CD14-positive monocyte (primary cell): Measurements from ENCODE around the gene CEP170B. TPM values are rescaled to one million over a fixed set of nuclear protein-coding genes. Genes with fewer than 3 reads are reported as not detected.

Experiments
- DNase-seq, 3 donors: peaks; one replicate each; pipeline ENCODE4 v3.0.0-alpha.2; 2011 to 2022
- H2AFZ ChIP-seq: 2 replicates; pipeline ENCODE4 v1.6.0; 2012; ENCODE audit warnings: mild to moderate bottlenecking, low read depth, low read length, inconsistent platforms; ENCODE audit not compliant: insufficient read depth, poor library complexity, severe bottlenecking
- H3K27ac ChIP-seq, 2 donors: 1 replicate in 1 of 2; 2 replicates in 1 of 2; pipeline ENCODE4 v1.5.1; 2012 to 2013; ENCODE audit warnings: low read length in 2 of 2, control low read depth in 1 of 2, inconsistent platforms in 1 of 2, low read depth in 1 of 2, mild to moderate bottlenecking in 1 of 2
- H3K27me3 ChIP-seq, 2 donors: one replicate each; pipeline versions ENCODE4 v1.6.0 to v1.6.1; 2011 to 2013; ENCODE audit warnings: low read length in 2 of 2; ENCODE audit not compliant: control insufficient read depth in 2 of 2, insufficient read depth in 2 of 2
- H3K36me3 ChIP-seq, 2 donors: replicated peaks in 1 of 2; 1 replicate in 1 of 2; 2 replicates in 1 of 2; pipeline versions ENCODE4 v1.5.1 to v1.6.1; 2012 to 2013; ENCODE audit warnings: low read length in 2 of 2, control low read depth in 1 of 2, inconsistent platforms in 1 of 2, mild to moderate bottlenecking in 1 of 2; ENCODE audit not compliant: insufficient read depth in 2 of 2, control insufficient read depth in 1 of 2
- H3K4me1 ChIP-seq, 2 donors: 1 replicate in 1 of 2; 2 replicates in 1 of 2; pipeline versions ENCODE4 v1.5.1 to v1.6.1; 2012 to 2013; ENCODE audit warnings: low read length in 2 of 2, control low read depth in 1 of 2, inconsistent platforms in 1 of 2, mild to moderate bottlenecking in 1 of 2, moderate library complexity in 1 of 2; ENCODE audit not compliant: insufficient read depth in 2 of 2, control insufficient read depth in 1 of 2
- H3K4me2 ChIP-seq: replicated peaks from 2 replicates; pipeline ENCODE3; 2012; ENCODE audit warnings: low read length, moderate library complexity, mild to moderate bottlenecking; ENCODE audit not compliant: poor library complexity, severe bottlenecking; ENCODE audit errors: extremely low read depth
- H3K4me3 ChIP-seq, 3 experiments: fragments of 200-600 bp in 1 of 3; sonication (generic) in 1 of 3; replicated peaks in 1 of 3; 1 replicate in 2 of 3; 2 replicates in 1 of 3; pipeline ENCODE4 v1.5.1; 2011 to 2013; ENCODE audit warnings: low read length in 3 of 3, mild to moderate bottlenecking in 3 of 3, control low read depth in 2 of 3, low read depth in 2 of 3, inconsistent platforms in 1 of 3, moderate library complexity in 1 of 3
- H3K79me2 ChIP-seq: 2 replicates; pipeline ENCODE4 v1.6.0; 2012; ENCODE audit warnings: mild to moderate bottlenecking, control low read depth, inconsistent platforms, low read length, moderate library complexity; ENCODE audit not compliant: insufficient read depth
- H3K9ac ChIP-seq: 2 replicates; pipeline ENCODE4 v1.6.0; 2017; ENCODE audit warnings: low read length, mild to moderate bottlenecking; ENCODE audit not compliant: insufficient read depth, poor library complexity, severe bottlenecking
- H3K9me3 ChIP-seq, 2 donors: replicated peaks in 1 of 2; 1 replicate in 1 of 2; 2 replicates in 1 of 2; pipeline versions ENCODE4 v1.5.1 to v1.6.1; 2012 to 2013; ENCODE audit warnings: low read length in 2 of 2, control low read depth in 1 of 2; ENCODE audit not compliant: control insufficient read depth in 1 of 2, insufficient read depth in 1 of 2
- H4K20me1 ChIP-seq: 2 replicates; pipeline ENCODE4 v1.6.0; 2012; ENCODE audit warnings: mild to moderate bottlenecking, low read length, control low read depth, moderate library complexity; ENCODE audit not compliant: insufficient read depth
- H3K27ac Mint-ChIP-seq, 7 donors: one replicate each; pipeline ENCODE4 v1.8.0; 2020; ENCODE audit warnings: mild to moderate bottlenecking in 7 of 7, mixed read lengths in 7 of 7, moderate library complexity in 6 of 7, inconsistent platforms in 2 of 7
- H3K27me3 Mint-ChIP-seq, 3 donors: one replicate each; pipeline ENCODE4 v1.8.0; 2021 to 2022; ENCODE audit warnings: low read depth in 3 of 3, mild to moderate bottlenecking in 3 of 3, mixed read lengths in 3 of 3, moderate library complexity in 3 of 3, inconsistent platforms in 1 of 3
- H3K36me3 Mint-ChIP-seq, 2 donors: one replicate each; pipeline ENCODE4 v1.8.0; 2020; ENCODE audit warnings: mixed read lengths in 2 of 2, inconsistent platforms in 1 of 2, mild to moderate bottlenecking in 1 of 2
- H3K4me1 Mint-ChIP-seq: one replicate; pipeline ENCODE4 v1.8.0; 2020; ENCODE audit warnings: mild to moderate bottlenecking, mixed read lengths
- H3K4me3 Mint-ChIP-seq, 2 donors: one replicate each; pipeline ENCODE4 v1.8.0; 2020; ENCODE audit warnings: mild to moderate bottlenecking in 2 of 2, mixed read lengths in 2 of 2, moderate library complexity in 1 of 2
- H3K9me3 Mint-ChIP-seq, 7 donors: one replicate each; pipeline ENCODE4 v1.8.0; 2020 to 2022; ENCODE audit warnings: mixed read lengths in 7 of 7, mild to moderate bottlenecking in 6 of 7, moderate library complexity in 6 of 7, inconsistent platforms in 2 of 7
- WGBS: methylation state at CpG from one replicate; pipeline ENCODE4 v1.1.5; 2013; ENCODE audit warnings: missing lambda C conversion rate; ENCODE audit not compliant: insufficient coverage; 5-methylcytosine and 5-hydroxymethylcytosine counted together
- intact Hi-C, 2 donors: fragments of 100-400 bp; cut with micrococcal nuclease; formaldehyde crosslinking; loops; one replicate each; pipeline versions ENCODE4 v1.15.0 to v1.15.1; 2023
- polyA plus RNA-seq, 3 donors: library from polyadenylated mRNA; depleted of rRNA in 1 of 3; unstranded in 2 of 3; stranded (reverse) in 1 of 3; fragments of 300-500 nt in 2 of 3; fragments of >200 nt in 1 of 3; fragmentation: Illumina TruSeq in 2 of 3; gene quantifications; 1 replicate in 2 of 3; 2 replicates in 1 of 3; pipeline ENCODE4 v1.2.3, GENCODE V29; 2012 to 2021
- TF ChIP-seq, protein P1 (sequence below): fragments of 200-600 bp; IDR thresholded peaks from one replicate; pipeline ENCODE4 v1.8.0; 2022; ENCODE audit warnings: antibody characterized with exemption, mild to moderate bottlenecking

The CEP170B gene
- polyA plus RNA-seq, 3 donors = 0.09 TPM; not detected in 2

DNA sequence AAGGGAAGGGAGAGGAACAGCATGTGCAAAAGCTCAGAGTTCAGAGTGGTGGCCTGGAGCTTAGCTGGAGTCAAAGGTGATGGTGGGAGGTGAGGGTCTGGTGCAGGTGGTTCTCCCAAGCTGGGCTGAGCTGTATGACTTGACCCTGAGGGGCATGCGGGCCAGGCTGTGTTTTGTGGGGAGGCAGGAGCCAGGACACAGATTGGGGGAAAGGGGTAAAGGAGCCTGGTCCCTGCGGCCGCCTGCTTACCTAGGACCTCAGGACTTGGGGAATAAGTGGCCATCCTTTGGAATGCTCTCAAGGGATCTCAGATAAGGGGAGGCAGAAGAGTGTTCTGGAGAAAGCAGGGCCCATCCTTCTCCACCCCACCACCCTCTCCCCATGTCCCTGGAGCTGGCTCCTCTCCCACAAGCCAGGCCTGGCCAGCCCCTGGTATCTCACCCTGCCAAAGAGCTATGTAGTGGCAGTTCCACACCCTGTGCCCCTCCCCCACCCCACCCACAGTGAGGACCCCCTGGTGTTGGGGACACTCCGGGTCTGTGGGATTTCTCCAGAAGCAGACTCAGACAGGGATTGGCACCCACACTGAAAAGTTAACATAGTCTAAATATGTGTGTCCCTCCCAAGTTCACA, 19.9 kb upstream of the CEP170B start:
- intact Hi-C loops = no loop called here

DNA sequence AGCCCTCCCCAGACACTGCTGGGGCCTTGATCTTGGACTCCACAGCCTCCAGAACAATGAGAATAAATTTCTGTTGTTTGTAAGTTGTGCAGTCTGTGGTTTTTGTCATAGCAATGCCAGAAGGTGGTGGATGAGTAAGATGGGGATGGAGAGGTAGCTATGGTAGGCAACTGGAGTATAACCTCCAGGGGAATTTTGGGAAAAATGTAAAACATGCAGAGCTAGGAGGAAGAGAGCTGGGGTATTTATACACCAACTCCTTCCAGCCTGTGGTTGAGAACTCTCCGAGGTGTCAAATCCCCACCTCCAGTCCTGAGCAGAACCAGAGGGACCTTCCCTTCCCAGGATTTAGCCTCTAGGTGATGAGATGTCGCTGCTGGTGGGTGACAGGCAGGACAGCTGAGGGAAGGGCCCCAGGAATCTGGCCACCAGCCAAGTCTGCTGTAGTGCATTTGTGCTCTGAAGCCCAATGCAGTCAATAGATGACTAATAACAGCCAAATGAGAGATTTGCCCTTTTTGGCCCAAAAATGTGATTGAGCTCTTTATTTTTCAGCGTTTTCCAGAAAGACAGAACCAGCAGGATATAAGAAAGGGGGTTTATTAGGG, 19.1 kb upstream of the CEP170B start:
- intact Hi-C loops = no loop called here
- no peak for DNase-seq
- H3K9ac ChIP-seq = no peak overlapping the region
- 88% methylated on average over 1 of the region's 3 CpGs for WGBS
- H2AFZ ChIP-seq = no peak overlapping the region
- TF ChIP-seq, protein P1, sequence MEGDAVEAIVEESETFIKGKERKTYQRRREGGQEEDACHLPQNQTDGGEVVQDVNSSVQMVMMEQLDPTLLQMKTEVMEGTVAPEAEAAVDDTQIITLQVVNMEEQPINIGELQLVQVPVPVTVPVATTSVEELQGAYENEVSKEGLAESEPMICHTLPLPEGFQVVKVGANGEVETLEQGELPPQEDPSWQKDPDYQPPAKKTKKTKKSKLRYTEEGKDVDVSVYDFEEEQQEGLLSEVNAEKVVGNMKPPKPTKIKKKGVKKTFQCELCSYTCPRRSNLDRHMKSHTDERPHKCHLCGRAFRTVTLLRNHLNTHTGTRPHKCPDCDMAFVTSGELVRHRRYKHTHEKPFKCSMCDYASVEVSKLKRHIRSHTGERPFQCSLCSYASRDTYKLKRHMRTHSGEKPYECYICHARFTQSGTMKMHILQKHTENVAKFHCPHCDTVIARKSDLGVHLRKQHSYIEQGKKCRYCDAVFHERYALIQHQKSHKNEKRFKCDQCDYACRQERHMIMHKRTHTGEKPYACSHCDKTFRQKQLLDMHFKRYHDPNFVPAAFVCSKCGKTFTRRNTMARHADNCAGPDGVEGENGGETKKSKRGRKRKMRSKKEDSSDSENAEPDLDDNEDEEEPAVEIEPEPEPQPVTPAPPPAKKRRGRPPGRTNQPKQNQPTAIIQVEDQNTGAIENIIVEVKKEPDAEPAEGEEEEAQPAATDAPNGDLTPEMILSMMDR = no peak
- no peaks in the 10 kb centered on the region for H3K4me1 Mint-ChIP-seq
- H3K4me3 ChIP-seq = no peak overlapping the region
- peak overlapping the region in 1 of 7 donors; percentile 6 for H3K27ac Mint-ChIP-seq
- peaks cover 0 to 9% of the 10 kb centered on the region in 2 donors for H3K9me3 ChIP-seq
- peak overlapping the region in 1 of 2 donors; percentile 9 for H3K4me3 Mint-ChIP-seq
- H3K36me3 Mint-ChIP-seq = no peaks in the 10 kb centered on the region
- no peak overlapping the region for H3K27ac ChIP-seq
- no peaks in the 10 kb centered on the region for H3K36me3 ChIP-seq
- peaks cover 44 to 79% (median 74%) of the 10 kb centered on the region in 3 donors for H3K27me3 Mint-ChIP-seq
- peaks cover 0 to 6% (median 1%) of the 10 kb centered on the region in 7 donors for H3K9me3 Mint-ChIP-seq
- no peak overlapping the region for H3K4me2 ChIP-seq
- H3K79me2 ChIP-seq = no peaks in the 10 kb centered on the region
- H4K20me1 ChIP-seq = no peaks in the 10 kb centered on the region
- peaks cover 46 to 58% of the 10 kb centered on the region in 2 donors for H3K27me3 ChIP-seq
- H3K4me1 ChIP-seq = no peaks in the 10 kb centered on the region

More for the DNA sequence above, 19.9 kb upstream of the CEP170B start:
- H3K27me3 ChIP-seq = peaks cover 47 to 62% of the 10 kb centered on the region in 2 donors
- H3K4me3 ChIP-seq = no peak overlapping the region
- H3K4me1 ChIP-seq = no peaks in the 10 kb centered on the region
- Mint-ChIP-seq H3K9me3 (peaks cover 0 to 6% (median 1%) of the 10 kb centered on the region in 7 donors), H3K27me3 (peaks cover 48 to 81% (median 80%) of the 10 kb centered on the region in 3 donors), H3K36me3 (no peaks in the 10 kb centered on the region), H3K4me1 (no peaks in the 10 kb centered on the region), H3K4me3 (peak overlapping the region in 1 of 2 donors; percentile 84), H3K27ac (no peak overlapping the region)
- WGBS = 63% methylated on average over 1 of the region's 4 CpGs
- no peaks in the 10 kb centered on the region for H3K36me3 ChIP-seq
- no peaks in the 10 kb centered on the region for H3K79me2 ChIP-seq
- no peak overlapping the region for H3K4me2 ChIP-seq
- H4K20me1 ChIP-seq = no peaks in the 10 kb centered on the region
- no peak overlapping the region for H3K9ac ChIP-seq
- peaks cover 0 to 9% of the 10 kb centered on the region in 2 donors for H3K9me3 ChIP-seq
- DNase-seq = no peak
- TF ChIP-seq, protein P1 = no peak
- H2AFZ ChIP-seq = no peak overlapping the region
- no peak overlapping the region for H3K27ac ChIP-seq
